ENCODE measurements around the gene TMEM132A. TPM values are rescaled to one million over a fixed set of nuclear protein-coding genes. Genes with fewer than 3 reads are reported as not detected.

TMEM132A gene
- total and polyA plus RNA-seq, 2 of the 13 experiments (the other 11 are each of a cell fraction or from before 2014, with no cell fraction given), result 11.1 to 32.9 TPM

DNA sequence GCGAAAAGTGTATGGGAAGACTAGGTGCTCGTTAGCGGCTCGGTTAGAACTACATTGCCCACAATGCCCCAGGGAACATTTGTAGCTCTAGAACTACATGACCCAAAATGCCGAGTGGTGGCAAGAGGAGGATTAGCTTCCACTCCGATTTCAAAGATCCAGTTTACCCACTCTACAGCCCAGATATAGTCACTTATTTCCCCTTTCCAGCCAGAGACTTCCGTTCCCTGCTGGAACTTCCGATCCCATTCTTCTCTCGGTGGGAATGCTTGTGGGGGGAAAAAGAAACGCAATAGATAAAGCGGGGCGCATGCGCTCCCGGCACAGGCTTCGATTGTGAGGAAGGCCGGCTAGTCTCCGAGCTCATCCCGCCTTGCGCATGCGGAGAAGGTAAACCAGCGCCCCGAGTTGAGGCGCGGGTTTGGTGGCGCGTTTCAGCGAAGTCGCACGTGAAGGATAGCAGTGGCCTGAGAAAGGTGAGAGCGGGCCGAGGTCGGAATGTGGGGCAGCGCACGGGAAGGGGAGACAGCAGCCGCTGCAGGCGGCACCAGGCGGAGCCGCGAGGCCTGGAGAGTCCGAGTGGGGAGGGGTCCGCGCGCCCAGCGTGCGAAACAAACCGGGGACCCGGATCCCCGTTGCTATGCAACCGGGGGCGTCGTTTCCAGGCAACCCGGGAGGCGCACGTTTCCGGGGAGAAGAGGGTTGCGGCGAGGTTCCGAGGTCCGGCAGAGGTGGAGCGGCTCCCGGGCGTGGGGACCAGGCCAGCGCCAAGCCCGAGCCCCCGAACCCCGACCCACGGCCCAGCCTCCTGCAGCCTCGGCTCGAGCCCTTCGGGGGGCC lies 10.2 kb upstream of the TMEM132A start, which contains the start of gene TMEM109 (continued):
- no peak for TF ChIP-seq ZNF496 (CRISPR knock-in tag; IDR thresholded peaks at IDR 0.05; ENCODE audit: insufficient replicate concordance)
- TF ChIP-seq HNRNPL (IDR thresholded peaks at IDR 0.05; ENCODE audit: low read depth, low read length), result 0 out of 2 replicates have a peak, but pooled peaks have one; percentile 21
- peak; percentile 38; the same call in 1 of the 2 replicates for TF ChIP-seq KAT8 (CRISPR knock-in tag; IDR thresholded peaks at IDR 0.05)
- TF ChIP-seq, protein P1, sequence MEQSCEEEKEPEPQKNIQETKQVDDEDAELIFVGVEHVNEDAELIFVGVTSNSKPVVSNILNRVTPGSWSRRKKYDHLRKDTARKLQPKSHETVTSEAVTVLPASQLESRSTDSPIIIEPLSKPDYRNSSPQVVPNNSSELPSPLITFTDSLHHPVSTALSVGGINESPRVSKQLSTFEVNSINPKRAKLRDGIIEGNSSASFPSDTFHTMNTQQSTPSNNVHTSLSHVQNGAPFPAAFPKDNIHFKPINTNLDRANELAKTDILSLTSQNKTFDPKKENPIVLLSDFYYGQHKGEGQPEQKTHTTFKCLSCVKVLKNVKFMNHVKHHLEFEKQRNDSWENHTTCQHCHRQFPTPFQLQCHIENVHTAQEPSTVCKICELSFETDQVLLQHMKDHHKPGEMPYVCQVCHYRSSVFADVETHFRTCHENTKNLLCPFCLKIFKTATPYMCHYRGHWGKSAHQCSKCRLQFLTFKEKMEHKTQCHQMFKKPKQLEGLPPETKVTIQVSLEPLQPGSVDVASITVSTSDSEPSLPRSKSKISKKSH (CRISPR knock-in tag; IDR thresholded peaks at IDR 0.05; ENCODE audit: borderline replicate concordance), result peak; percentile 75
- no peak for TF ChIP-seq MIER2 (CRISPR knock-in tag; IDR thresholded peaks at IDR 0.05)
- TF ChIP-seq SMAD9 (CRISPR knock-in tag; IDR thresholded peaks at IDR 0.05), result peak; percentile 88
- peak; percentile 9 for TF ChIP-seq TEAD3 (CRISPR knock-in tag; optimal IDR thresholded peaks at IDR 0.05; ENCODE audit: borderline replicate concordance)
- TF ChIP-seq SETDB1 (CRISPR knock-in tag; IDR thresholded peaks at IDR 0.05; ENCODE audit: borderline replicate concordance), result no peak
- TF ChIP-seq, protein P2, sequence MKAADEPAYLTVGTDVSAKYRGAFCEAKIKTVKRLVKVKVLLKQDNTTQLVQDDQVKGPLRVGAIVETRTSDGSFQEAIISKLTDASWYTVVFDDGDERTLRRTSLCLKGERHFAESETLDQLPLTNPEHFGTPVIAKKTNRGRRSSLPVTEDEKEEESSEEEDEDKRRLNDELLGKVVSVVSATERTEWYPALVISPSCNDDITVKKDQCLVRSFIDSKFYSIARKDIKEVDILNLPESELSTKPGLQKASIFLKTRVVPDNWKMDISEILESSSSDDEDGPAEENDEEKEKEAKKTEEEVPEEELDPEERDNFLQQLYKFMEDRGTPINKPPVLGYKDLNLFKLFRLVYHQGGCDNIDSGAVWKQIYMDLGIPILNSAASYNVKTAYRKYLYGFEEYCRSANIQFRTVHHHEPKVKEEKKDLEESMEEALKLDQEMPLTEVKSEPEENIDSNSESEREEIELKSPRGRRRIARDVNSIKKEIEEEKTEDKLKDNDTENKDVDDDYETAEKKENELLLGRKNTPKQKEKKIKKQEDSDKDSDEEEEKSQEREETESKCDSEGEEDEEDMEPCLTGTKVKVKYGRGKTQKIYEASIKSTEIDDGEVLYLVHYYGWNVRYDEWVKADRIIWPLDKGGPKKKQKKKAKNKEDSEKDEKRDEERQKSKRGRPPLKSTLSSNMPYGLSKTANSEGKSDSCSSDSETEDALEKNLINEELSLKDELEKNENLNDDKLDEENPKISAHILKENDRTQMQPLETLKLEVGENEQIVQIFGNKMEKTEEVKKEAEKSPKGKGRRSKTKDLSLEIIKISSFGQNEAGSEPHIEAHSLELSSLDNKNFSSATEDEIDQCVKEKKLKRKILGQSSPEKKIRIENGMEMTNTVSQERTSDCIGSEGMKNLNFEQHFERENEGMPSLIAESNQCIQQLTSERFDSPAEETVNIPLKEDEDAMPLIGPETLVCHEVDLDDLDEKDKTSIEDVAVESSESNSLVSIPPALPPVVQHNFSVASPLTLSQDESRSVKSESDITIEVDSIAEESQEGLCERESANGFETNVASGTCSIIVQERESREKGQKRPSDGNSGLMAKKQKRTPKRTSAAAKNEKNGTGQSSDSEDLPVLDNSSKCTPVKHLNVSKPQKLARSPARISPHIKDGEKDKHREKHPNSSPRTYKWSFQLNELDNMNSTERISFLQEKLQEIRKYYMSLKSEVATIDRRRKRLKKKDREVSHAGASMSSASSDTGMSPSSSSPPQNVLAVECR (CRISPR knock-in tag; IDR thresholded peaks at IDR 0.05; ENCODE audit: borderline replicate concordance), result peak; percentile 30; the same call in 1 of the 2 replicates
- no peak for TF ChIP-seq PAF1 (CRISPR knock-in tag; IDR thresholded peaks at IDR 0.05)
- TF ChIP-seq NFKB2 (CRISPR knock-in tag; IDR thresholded peaks at IDR 0.05; ENCODE audit: borderline replicate concordance), result peak; percentile 82; the same call in 1 of the 2 replicates
- TF ChIP-seq, protein P3, sequence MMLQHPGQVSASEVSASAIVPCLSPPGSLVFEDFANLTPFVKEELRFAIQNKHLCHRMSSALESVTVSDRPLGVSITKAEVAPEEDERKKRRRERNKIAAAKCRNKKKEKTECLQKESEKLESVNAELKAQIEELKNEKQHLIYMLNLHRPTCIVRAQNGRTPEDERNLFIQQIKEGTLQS (CRISPR knock-in tag; IDR thresholded peaks at IDR 0.05), result no peak
